ENCODE results near the gene PSG1.
"Not testable (repeated sequence)": the region's sequence is repeated elsewhere in the genome, so short reads cannot be mapped to it uniquely, and the experiment has no call there.

The PSG1 gene

GRCh38 chr19:42831221-42832019, 48.1 kb downstream of the PSG1 start:
- no peak overlapping the region for H2AFZ ChIP-seq (ENCODE audit: low read depth, low read length)
- H3K4me1 ChIP-seq (ENCODE audit: insufficient read depth, low read length) = no peaks in the 10 kb centered on the region
- H3K36me3 ChIP-seq (ENCODE audit: insufficient read depth, low read length) = no peaks in the 10 kb centered on the region
- H3K27me3 ChIP-seq (ENCODE audit: insufficient read depth, low read length) = no peaks in the 10 kb centered on the region
- H3K9me3 ChIP-seq (ENCODE audit: low read length) = no peaks in the 10 kb centered on the region
- no peak overlapping the region for H3K4me3 ChIP-seq (ENCODE audit: low read length)

DNA sequence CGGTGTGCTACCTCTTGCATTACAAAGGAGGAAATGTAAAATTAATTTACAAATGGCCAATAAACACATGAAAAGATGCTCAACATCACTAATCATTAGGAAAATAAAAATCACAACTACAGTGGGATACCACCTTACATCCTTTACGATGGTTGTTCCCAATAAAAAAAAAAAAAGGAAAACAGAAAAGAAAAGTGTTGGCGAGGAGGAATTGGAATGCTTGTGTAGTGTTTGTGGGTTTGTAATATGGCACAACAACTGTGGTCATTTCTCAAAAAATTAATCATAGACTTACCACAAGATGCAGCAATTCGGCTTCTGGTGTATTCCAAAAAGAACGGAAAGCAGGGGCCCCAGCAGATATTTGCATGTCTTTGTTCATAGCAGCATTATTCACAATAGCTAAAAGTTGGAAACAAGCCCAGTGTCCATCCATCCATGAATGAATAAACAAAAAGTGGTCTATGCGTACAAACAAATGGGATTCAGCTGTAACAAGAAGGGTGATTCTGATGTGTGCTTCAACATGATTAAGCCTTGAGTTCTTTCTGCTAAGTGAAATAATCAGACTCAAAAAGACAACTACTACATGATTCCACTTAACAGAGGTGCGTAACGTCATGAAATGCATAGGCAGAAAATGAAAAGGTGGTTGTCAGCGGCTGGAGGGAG, 58.1 kb downstream of the PSG1 start:
- not testable (repeated sequence) for H3K27me3 ChIP-seq (ENCODE audit: insufficient read depth, low read length); H3K4me3 ChIP-seq (ENCODE audit: low read length); H3K9me3 ChIP-seq (ENCODE audit: low read length); H3K4me1 ChIP-seq (ENCODE audit: insufficient read depth, low read length); H3K36me3 ChIP-seq (ENCODE audit: insufficient read depth, low read length); H2AFZ ChIP-seq (ENCODE audit: low read depth, low read length)

DNA sequence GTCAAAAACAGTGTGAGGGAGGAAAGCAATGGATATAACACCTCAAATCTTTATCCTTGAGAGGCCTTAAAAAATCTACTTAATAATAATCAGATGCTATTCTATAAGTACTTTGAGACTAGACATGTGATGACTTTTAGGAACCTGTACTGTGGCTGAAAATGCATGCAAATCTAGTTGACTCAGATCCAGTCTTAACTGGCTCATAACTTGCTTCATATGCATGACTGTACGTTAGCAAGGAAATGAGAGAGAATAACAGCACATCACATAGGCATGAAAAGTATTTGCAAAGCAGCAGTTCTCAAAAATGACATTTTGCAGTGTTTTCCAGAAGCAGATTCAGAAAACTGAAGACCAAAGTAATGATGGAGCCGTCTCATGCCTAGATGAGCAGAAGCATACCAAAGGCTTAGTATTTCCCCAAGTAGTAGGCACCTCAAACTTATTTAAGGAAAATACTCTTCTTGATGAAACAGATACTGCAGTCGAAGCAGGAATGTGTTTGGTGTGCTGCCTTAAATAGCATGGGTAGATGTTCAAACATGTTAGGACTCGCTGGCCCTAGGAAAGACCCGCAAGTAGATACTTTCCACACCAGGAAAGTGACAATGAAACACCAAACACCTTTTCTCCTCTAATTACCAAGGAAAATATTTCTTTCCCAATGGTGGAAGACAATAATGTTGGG, 59.4 kb downstream of the PSG1 start:
- H3K4me3 ChIP-seq (ENCODE audit: low read length); H3K4me1 ChIP-seq (ENCODE audit: insufficient read depth, low read length); H3K36me3 ChIP-seq (ENCODE audit: insufficient read depth, low read length); H3K9me3 ChIP-seq (ENCODE audit: low read length); H2AFZ ChIP-seq (ENCODE audit: low read depth, low read length); H3K27me3 ChIP-seq (ENCODE audit: insufficient read depth, low read length): not testable (repeated sequence)

- H3K4me1 ChIP-seq (ENCODE audit: insufficient read depth, low read length) = no peaks in the 10 kb centered on the region
- no peak overlapping the region for H3K4me3 ChIP-seq (ENCODE audit: low read length)
- H3K9me3 ChIP-seq (ENCODE audit: low read length) = no peaks in the 10 kb centered on the region
- H3K36me3 ChIP-seq (ENCODE audit: insufficient read depth, low read length) = no peaks in the 10 kb centered on the region
- no peaks in the 10 kb centered on the region for H3K27me3 ChIP-seq (ENCODE audit: insufficient read depth, low read length)
- no peak overlapping the region for H2AFZ ChIP-seq (ENCODE audit: low read depth, low read length)
Observed at GRCh38 chr19:42816894-42817293, 62.6 kb downstream of the PSG1 start.

All from neuron (in vitro differentiated cells).